ENCODE measurements around the gene PTPRD.

GRCh38 chr9:8738945-8739344 lies 1873.9 kb downstream of the PTPRD start:
- TF ChIP-seq, protein P1, sequence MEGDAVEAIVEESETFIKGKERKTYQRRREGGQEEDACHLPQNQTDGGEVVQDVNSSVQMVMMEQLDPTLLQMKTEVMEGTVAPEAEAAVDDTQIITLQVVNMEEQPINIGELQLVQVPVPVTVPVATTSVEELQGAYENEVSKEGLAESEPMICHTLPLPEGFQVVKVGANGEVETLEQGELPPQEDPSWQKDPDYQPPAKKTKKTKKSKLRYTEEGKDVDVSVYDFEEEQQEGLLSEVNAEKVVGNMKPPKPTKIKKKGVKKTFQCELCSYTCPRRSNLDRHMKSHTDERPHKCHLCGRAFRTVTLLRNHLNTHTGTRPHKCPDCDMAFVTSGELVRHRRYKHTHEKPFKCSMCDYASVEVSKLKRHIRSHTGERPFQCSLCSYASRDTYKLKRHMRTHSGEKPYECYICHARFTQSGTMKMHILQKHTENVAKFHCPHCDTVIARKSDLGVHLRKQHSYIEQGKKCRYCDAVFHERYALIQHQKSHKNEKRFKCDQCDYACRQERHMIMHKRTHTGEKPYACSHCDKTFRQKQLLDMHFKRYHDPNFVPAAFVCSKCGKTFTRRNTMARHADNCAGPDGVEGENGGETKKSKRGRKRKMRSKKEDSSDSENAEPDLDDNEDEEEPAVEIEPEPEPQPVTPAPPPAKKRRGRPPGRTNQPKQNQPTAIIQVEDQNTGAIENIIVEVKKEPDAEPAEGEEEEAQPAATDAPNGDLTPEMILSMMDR (conservative IDR thresholded peaks at IDR 0.05; ENCODE audit: low read depth in 2 of 2) = no peak
- TF ChIP-seq EZH2 (IDR thresholded peaks at IDR 0.05; ENCODE audit: low read depth, unreplicated experiment) = no peak
- no peak for TF ChIP-seq POLR2AphosphoS5 (IDR thresholded peaks at IDR 0.05; ENCODE audit: low read depth)
- no peak for TF ChIP-seq REST (IDR thresholded peaks at IDR 0.05; ENCODE audit: unreplicated experiment)
